Activated CD4-positive, CD25-positive, alpha-beta regulatory T cell (primary cell): ENCODE results near the gene NOX4.
"Not testable (repeated sequence)": the region's sequence is repeated elsewhere in the genome, so short reads cannot be mapped to it uniquely, and the experiment has no call there.

ENCODE experiments used
- DNase-seq, 4 experiments: peaks; one replicate each; lab custom pipeline; 2025; lab: John Stamatoyannopoulos, UW

NOX4 gene

DNA sequence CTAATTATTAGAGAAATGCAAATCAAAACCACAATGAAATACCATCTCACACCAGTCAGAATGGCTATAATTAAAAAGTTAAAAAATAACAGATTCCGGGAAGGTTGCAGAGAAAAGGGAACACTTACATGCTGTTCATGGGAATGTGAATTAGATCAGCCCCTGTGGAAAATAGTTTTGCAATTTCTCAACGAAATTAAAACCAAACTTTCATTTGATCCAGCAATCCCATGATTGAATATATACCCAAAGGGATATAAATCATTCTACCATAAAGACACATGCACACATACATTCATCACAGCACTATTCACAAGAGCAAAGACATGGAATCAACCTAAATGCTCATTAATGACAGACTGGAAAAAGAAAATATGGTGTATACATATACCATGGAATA is 32.5 kb downstream of the NOX4 start:
- DNase-seq = no peak

DNA sequence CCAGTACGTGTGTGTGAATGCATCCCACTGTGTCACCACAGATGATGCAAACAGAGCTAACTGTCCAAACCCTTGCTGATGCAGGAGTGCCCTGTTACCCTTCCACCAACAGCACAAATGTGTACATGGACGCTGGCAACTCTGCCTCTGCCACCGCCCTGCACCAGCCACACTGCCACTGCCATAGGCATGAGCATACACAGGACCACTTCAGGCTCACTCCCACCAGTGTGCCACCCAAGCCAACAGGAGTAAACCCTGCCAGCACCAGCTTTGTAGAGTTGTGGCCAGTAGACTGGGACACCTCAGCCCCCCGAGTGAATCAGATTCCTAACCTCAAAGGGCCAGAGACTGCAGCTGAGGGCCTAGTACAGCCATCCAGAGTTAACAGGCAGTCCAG is 34.0 kb downstream of the NOX4 start:
- no peak for DNase-seq

GRCh38 chr11:89456681-89457080 is 34.5 kb downstream of the NOX4 start:
- DNase-seq = no peak

GRCh38 chr11:89452780-89453179 is 38.4 kb downstream of the NOX4 start:
- no peak for DNase-seq

GRCh38 chr11:89447845-89448244 is 43.3 kb downstream of the NOX4 start:
- no peak for DNase-seq

DNA sequence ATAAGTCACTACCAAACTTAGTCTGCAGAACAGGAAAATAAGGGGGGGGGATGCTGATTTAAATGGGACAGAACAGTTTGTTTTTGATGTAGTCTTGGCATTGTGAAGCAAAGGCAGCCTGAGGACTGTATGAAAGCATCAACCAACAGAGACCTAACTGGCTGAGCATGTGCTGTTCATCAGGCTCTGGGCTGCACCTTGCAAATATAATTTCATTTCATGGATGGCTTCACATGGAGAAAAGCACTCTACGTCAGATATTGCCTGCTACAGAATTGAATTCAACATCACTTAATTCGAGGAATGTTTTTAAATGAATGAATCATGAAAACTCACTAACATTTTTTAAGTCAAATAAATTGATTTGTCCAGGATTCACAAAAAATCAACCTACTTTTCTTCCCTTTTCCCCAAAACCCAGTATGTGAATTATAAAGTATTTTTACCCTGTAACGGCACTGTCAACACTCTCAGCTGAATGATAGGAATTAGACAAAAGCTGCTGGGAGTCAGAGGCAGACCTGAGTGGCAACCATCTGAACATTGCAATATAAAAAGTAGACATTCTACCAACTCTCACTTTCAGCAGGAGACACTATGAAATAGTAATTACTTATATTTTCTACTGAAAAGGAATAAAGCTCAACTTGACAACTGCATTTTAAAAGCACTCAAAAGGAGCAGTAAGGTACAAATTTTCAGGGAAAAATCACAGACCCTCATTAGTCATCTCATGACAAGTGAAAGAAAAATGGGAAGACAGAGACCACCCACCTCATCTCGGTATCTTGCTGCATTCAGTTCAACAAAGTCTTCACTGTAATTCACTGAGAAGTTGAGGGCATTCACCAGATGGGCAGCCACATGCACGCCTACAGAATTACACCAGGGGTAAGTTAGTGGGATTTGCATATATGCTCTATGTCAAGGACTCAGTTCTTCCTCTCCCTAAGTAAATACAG is 47.5 kb downstream of the NOX4 start:
- DNase-seq = no peak

DNA sequence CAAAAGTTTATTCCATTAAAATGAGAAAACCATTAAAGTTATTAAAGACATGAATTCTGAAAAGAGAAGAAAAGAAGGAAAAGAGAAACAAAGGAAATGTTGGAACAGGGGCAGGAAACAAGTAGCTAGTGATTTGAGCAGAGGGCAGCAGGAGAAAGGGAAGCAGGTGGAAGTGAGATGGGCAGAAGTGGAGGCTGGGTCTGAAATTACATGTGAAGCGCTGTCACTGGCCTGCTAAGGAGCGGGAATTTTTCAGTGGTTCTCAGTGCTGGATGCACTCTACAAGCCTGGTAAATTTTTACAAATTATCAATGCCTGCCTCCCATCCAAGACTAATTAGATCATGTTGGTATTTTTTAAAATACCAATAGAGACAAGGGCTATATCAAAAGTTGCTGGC is 48.4 kb downstream of the NOX4 start:
- no peak for DNase-seq

DNA sequence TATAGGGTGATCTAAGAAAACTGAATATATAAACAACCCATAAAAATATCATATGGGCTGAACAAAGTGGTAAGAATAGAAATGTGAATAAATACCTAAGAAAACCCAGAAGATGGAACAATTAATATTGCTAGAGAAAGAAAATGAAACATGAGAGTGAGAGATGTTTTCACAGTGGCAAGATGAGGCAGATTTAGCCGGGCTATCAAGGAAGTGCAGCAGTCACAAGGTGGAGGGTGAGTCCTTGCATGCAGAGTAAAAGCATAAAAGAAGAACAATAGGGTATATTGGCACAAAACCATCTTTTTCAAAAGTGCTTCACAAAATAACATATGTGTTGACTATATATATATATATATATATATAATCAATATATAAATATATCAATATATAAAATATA is 49.6 kb downstream of the NOX4 start:
- no peak for DNase-seq

DNA sequence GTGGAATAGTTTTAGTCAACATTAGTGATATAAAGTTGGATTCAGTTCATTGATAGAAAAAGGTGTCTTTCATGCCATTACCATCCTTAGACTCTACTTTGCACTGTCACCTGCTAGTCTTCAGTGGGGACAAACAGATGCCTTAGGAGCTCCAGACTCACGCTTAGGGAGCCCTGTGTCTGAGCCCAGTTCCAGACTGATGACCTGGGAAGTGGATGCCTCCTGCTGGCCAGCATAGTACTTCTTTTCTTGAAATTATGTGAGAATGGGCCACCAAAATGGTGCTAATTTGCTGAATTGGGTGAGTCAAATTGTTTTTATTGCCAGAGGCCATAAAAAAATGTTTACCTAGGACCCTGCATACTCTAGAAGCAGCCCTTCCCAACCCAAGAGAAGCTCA is 53.9 kb downstream of the NOX4 start:
- DNase-seq = no peak

DNA sequence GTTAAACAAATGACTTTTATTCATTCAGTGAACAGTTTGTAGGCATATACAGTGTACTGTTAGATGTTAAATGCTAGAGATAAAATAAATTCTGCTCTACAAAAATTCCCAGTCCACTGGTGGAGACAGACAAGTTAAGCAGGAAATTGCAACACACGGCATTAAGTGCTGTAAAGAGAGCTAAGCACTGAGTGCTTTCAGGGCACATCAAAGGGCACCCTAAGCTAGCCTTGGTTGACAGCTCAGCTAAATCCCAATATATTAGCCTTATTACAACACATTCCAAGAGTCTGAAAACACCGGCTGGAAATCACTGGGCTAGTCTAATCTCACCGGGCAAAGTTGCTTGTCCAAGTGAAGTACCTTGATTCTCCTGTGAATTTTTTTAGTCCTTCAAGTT is 55.1 kb downstream of the NOX4 start:
- DNase-seq = no peak

DNA sequence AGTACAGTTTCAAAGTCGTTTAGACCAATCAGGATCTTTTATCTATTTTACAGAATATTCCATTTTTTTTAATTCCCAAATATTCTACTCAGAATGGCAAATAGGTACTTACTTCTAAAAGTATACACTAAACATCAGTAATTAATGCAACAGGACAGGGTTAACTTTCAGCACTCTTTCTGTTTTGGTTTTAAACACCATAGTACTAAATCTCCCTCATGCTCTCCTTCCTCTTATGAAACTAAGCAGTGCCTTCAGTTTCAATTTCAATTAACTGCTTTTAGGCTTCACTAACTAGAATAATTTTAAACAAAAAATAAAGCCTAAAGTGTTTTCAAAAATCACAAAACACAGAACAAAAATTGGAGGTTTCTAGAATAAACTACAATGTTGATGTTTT is 57.9 kb downstream of the NOX4 start:
- no peak for DNase-seq

GRCh38 chr11:89432182-89432581 is 59.0 kb downstream of the NOX4 start:
- DNase-seq = not testable (repeated sequence)

GRCh38 chr11:89426501-89426900 is 64.7 kb downstream of the NOX4 start:
- DNase-seq = not testable (repeated sequence)

DNA sequence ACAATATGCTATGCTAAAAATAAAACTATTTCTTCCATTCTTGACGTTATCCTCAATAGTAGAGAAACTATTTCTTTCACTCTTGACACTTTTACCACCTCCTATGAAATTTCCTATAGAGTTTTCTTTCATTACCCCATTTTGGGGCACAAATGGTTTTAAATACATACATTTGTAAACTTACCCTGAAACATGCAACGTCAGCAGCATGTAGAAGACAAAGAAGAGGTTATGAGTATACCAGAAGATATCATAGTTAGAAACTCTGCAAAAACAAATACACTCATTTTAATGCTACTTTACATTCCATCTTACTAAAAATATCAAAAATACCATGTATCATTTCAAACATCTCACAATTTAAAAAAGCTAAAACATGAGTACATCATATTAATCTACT is 69.5 kb downstream of the NOX4 start:
- no peak for DNase-seq

GRCh38 chr11:89420981-89421380 is 70.2 kb downstream of the NOX4 start:
- DNase-seq = no peak

DNA sequence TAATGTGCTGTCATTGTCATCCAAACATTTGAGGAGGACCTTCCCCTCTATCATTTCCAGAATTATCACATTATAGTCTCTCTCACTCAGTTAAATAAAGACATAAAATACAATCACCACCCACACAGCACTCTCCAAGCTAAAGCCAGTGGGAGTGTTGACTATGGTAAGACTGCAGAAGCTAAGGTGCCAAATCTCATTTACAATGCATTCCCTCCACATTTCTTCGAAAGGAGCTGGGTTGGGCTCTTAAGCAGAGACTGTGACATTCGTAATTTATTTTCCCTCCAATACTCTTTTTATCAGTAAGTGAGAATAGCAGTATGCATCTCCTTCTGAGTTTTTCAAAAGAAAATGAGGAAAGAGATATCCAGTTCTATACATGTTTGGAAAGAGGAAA is 74.2 kb downstream of the NOX4 start:
- no peak for DNase-seq

- not testable (repeated sequence) for DNase-seq
These were observed 80.1 kb downstream of the NOX4 start for GRCh38 chr11:89411112-89411511.

GRCh38 chr11:89410666-89411065 is 80.5 kb downstream of the NOX4 start:
- not testable (repeated sequence) for DNase-seq

GRCh38 chr11:89408441-89408840 is 82.7 kb downstream of the NOX4 start:
- DNase-seq = not testable (repeated sequence)

DNA sequence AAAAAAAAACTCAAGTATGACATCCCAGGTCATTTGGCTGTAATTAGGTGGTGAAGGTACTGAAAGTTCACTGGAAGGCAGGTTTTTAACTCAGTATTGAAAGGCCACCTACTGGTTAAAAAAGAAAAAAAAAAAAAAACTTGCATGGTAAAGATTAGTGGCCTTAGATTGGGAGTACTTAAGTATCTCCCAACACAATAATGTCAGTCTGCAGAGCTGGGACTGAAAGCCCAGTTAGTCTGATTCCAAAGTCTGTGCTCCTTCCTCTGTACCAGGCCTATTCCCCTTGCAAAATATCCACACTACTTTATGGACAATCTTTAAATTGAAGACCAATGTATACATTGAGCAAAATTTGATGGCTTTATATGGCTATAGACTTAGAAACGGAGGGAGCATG is 85.5 kb downstream of the NOX4 start:
- no peak for DNase-seq

GRCh38 chr11:89391654-89392053 is 99.5 kb downstream of the NOX4 start:
- not testable (repeated sequence) for DNase-seq

DNA sequence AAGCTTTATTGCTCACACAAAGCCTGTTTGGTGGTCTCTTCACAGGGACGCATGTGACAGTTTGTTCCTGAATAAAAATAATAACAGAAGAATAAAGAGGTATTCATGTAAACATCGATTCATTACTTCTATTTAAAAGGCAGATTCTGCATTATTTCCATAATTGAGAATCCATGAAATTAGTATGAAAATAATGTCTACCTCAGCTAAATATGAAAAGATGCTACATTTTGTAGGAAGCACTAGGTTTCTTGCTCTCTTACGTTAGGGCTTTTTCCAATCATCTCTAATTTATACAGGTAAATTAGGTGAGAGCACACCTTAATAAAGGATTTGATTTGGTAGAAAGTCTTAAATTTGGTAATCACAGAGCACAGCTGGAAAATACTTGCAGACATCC is 103.7 kb downstream of the NOX4 start:
- not testable (repeated sequence) for DNase-seq

DNA sequence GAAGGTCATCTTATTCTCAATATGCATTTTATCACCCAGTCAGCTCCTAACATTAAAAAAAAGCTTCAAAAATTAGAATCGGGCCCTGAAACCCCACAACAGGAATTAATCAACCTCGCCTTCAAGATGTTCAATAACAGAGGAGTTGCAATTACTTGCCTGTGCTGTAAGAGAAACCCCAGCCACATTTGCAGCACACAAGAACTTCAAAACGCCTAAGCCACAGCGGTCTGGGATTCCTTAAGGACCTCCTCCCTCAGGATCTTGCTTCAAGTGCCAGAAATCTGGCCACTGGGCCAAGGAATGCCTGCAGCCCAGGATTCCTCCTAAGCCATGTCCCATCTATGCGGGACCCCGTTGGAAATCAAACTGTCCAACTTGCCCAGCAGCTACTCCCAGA is 108.2 kb downstream of the NOX4 start:
- DNase-seq = not testable (repeated sequence)

DNA sequence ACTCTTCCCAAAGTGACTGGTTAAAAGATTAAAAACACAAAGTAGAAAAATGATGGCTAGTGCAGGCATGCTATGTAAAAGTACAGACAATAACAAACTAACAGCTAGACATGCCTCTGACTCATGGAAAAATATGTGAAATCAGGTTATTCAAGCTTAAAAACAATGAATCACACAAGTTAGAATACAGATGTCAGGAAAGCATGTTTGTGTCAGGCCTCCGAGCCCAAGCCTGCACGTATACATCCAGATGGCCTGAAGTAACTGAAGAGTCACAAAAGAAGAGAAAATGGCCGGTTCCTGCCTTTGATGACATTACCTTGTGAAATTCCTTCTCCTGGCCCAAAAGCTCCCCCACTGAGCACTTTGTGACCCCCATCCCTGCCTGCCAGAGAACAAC is 110.1 kb downstream of the NOX4 start:
- DNase-seq = no peak
